Osteocyte (in vitro differentiated cells): ENCODE results near the gene DNASE1L2. TPM values are rescaled to one million over a fixed set of nuclear protein-coding genes. Genes with fewer than 3 reads are reported as not detected.

Source experiments
- DNase-seq: peaks from one replicate; pipeline ENCODE4 v3.0.0; 2021; ENCODE audit warnings: mixed read lengths; ENCODE audit not compliant: unreplicated experiment; ENCODE audit errors: extremely low spot score
- H3K27ac Mint-ChIP-seq: one replicate; pipeline ENCODE4 v1.8.0; 2021; ENCODE audit warnings: mild to moderate bottlenecking, mixed read lengths; ENCODE audit not compliant: unreplicated experiment
- H3K27me3 Mint-ChIP-seq: one replicate; pipeline ENCODE4 v1.8.0; 2021; ENCODE audit warnings: mixed read lengths; ENCODE audit not compliant: unreplicated experiment
- H3K36me3 Mint-ChIP-seq: one replicate; pipeline ENCODE4 v1.8.0; 2021; ENCODE audit warnings: mixed read lengths; ENCODE audit not compliant: unreplicated experiment
- H3K4me1 Mint-ChIP-seq: one replicate; pipeline ENCODE4 v1.8.0; 2021; ENCODE audit warnings: mixed read lengths; ENCODE audit not compliant: unreplicated experiment
- H3K4me3 Mint-ChIP-seq: one replicate; pipeline ENCODE4 v1.8.0; 2021; ENCODE audit warnings: mild to moderate bottlenecking, moderate library complexity, mixed read lengths; ENCODE audit not compliant: unreplicated experiment
- H3K9me3 Mint-ChIP-seq: one replicate; pipeline ENCODE4 v1.8.0; 2021; ENCODE audit warnings: mixed read lengths; ENCODE audit not compliant: unreplicated experiment
- CTCF ChIP-seq: fragments of 200-600 bp; sonication (generic); IDR thresholded peaks from 2 replicates; pipeline ENCODE4 v1.5.0; 2021; ENCODE audit warnings: antibody characterized with exemption, mild to moderate bottlenecking, moderate library complexity
- total RNA-seq: library from RNA; stranded (reverse); gene quantifications from 2 replicates; pipeline ENCODE4 v1.2.1, GENCODE V29; 2021

DNASE1L2 gene
- total RNA-seq, 1 donor from 2014 or later, result 1.7 TPM

- Mint-ChIP-seq H3K4me3 (no peak overlapping the region), H3K9me3 (no peaks in the 10 kb centered on the region), H3K36me3 (peaks cover 9% of the 10 kb centered on the region), H3K4me1 (peaks cover 2% of the 10 kb centered on the region), H3K27me3 (no peaks in the 10 kb centered on the region), H3K27ac (no peak overlapping the region)
- DNase-seq, result no peak
- TF ChIP-seq CTCF, result no peak
Observed at GRCh38 chr16:2233872-2234812, 2.1 kb upstream of the DNASE1L2 start.

- Mint-ChIP-seq H3K27me3 (no peaks in the 10 kb centered on the region), H3K4me1 (peaks cover 2% of the 10 kb centered on the region), H3K9me3 (no peaks in the 10 kb centered on the region), H3K27ac (no peak overlapping the region), H3K4me3 (no peak overlapping the region), H3K36me3 (peaks cover 6% of the 10 kb centered on the region)
- TF ChIP-seq CTCF, result no peak
- no peak for DNase-seq
Observed at GRCh38 chr16:2234813-2235170, 1.5 kb upstream of the DNASE1L2 start.

- Mint-ChIP-seq H3K4me3 (no peak overlapping the region), H3K36me3 (peaks cover 3% of the 10 kb centered on the region), H3K9me3 (no peaks in the 10 kb centered on the region), H3K27me3 (no peaks in the 10 kb centered on the region), H3K4me1 (peaks cover 2% of the 10 kb centered on the region), H3K27ac (no peak overlapping the region)
- no peak for TF ChIP-seq CTCF
- DNase-seq, result no peak
Observed at GRCh38 chr16:2235234-2235651, 1.0 kb upstream of the DNASE1L2 start.

GRCh38 chr16:2235695-2236336 is 428 bp upstream of the DNASE1L2 start:
- Mint-ChIP-seq H3K27ac (no peak overlapping the region), H3K4me3 (no peak overlapping the region), H3K9me3 (no peaks in the 10 kb centered on the region), H3K36me3 (peaks cover 3% of the 10 kb centered on the region), H3K4me1 (peaks cover 2% of the 10 kb centered on the region), H3K27me3 (no peaks in the 10 kb centered on the region)
- no peak for DNase-seq
- no peak for TF ChIP-seq CTCF

GRCh38 chr16:2237102-2237482 is 848 bp downstream of the DNASE1L2 start:
- no peak for DNase-seq
- no peak overlapping the region for H3K27ac Mint-ChIP-seq
- no peaks in the 10 kb centered on the region for H3K27me3 Mint-ChIP-seq
- no peak for TF ChIP-seq CTCF
- no peak overlapping the region for H3K4me3 Mint-ChIP-seq
- peaks cover 3% of the 10 kb centered on the region for H3K36me3 Mint-ChIP-seq
- no peaks in the 10 kb centered on the region for H3K9me3 Mint-ChIP-seq
- peaks cover 2% of the 10 kb centered on the region for H3K4me1 Mint-ChIP-seq
